Measurements from ENCODE around the gene DNM3.

DNM3 gene

GRCh38 chr1:172145231-172145651, 303.9 kb downstream of the DNM3 start:
- FAIRE-seq: no peak

GRCh38 chr1:172145656-172146055, 304.4 kb downstream of the DNM3 start:
- FAIRE-seq: no peak

GRCh38 chr1:172146141-172146850, 305.0 kb downstream of the DNM3 start:
- no peak for FAIRE-seq

- no peak for FAIRE-seq
Observed at GRCh38 chr1:172147541-172147940, 306.2 kb downstream of the DNM3 start.

- no peak for FAIRE-seq
Observed at GRCh38 chr1:172148213-172148612, 306.9 kb downstream of the DNM3 start.

GRCh38 chr1:172148707-172149106, 307.4 kb downstream of the DNM3 start:
- FAIRE-seq: no peak

GRCh38 chr1:172149346-172149745, 308.0 kb downstream of the DNM3 start:
- no peak for FAIRE-seq

GRCh38 chr1:172154551-172154950, 313.3 kb downstream of the DNM3 start:
- no peak for FAIRE-seq

- no peak for FAIRE-seq
Observed at GRCh38 chr1:172155766-172156165, 314.5 kb downstream of the DNM3 start.

- no peak for FAIRE-seq
Observed at GRCh38 chr1:172162236-172162635, 320.9 kb downstream of the DNM3 start.

GRCh38 chr1:172163498-172164215, 322.4 kb downstream of the DNM3 start:
- no peak for FAIRE-seq

GRCh38 chr1:172165403-172165802, 324.1 kb downstream of the DNM3 start:
- FAIRE-seq: no peak

GRCh38 chr1:172167796-172168596, 326.7 kb downstream of the DNM3 start:
- no peak for FAIRE-seq

- no peak for FAIRE-seq
Observed at GRCh38 chr1:172168597-172168872, 327.2 kb downstream of the DNM3 start.

- no peak for FAIRE-seq
Observed at GRCh38 chr1:172169836-172170235, 328.5 kb downstream of the DNM3 start.

- no peak for FAIRE-seq
Observed at GRCh38 chr1:172172352-172172831, 331.1 kb downstream of the DNM3 start.

- no peak for FAIRE-seq
Observed at GRCh38 chr1:172176206-172176605, 334.9 kb downstream of the DNM3 start.

- FAIRE-seq: no peak
Observed at GRCh38 chr1:172177849-172178248, 336.6 kb downstream of the DNM3 start.

- no peak for FAIRE-seq
Observed at GRCh38 chr1:172178886-172179285, 337.6 kb downstream of the DNM3 start.

- no peak for FAIRE-seq
Observed at GRCh38 chr1:172179918-172180317, 338.6 kb downstream of the DNM3 start.

- FAIRE-seq: no peak
Observed at GRCh38 chr1:172180501-172181285, 339.4 kb downstream of the DNM3 start.

- no peak for FAIRE-seq
Observed at GRCh38 chr1:172184506-172185191, 343.4 kb downstream of the DNM3 start.

Measured in colon (tissue), 2 donors.